Panc1 (cell line): ENCODE data around the gene MARK3. TPM values are rescaled to one million over a fixed set of nuclear protein-coding genes. Genes with fewer than 3 reads are reported as not detected.

Experiments used
- ATAC-seq: fragments of 200-7000 bp; cut with Tn5 transposase; 2 replicates; pipeline ENCODE4 v1.9.1; 2020; ENCODE audit warnings: mild to moderate bottlenecking, moderate library complexity
- BruUV-seq: library from RNA; stranded (reverse); fragments of 400-500 nt; replicated peaks from 2 replicates; lab custom pipeline; 2021; lab: Mats Ljungman, UMichigan
- CTCF ChIA-PET: fragments of 300-600 bp; sonication (Branson Sonifier 250); formaldehyde crosslinking; loops from one replicate; lab custom pipeline; 2022; ENCODE audit warnings: antibody characterized with exemption; lab: Charles Lee
- POLR2A ChIA-PET: fragments of 300-600 bp; sonication (Branson Sonifier 250); formaldehyde crosslinking; loops from one replicate; lab custom pipeline; 2022; ENCODE audit warnings: antibody characterized with exemption; lab: Charles Lee
- DNase-seq: peaks from one replicate; pipeline ENCODE4 v3.0.0-alpha.2; 2010; ENCODE audit warnings: low read depth, low spot score
- H3K27ac ChIP-seq: 2 replicates; pipeline ENCODE4 v1.5.1; 2011; ENCODE audit warnings: mild to moderate bottlenecking, low read length, inconsistent platforms
- H3K27me3 ChIP-seq: fragments of 200-500 bp; sonication (Bioruptor generic); 2 replicates; pipeline ENCODE4 v1.6.0; 2014; ENCODE audit warnings: low read length, inconsistent platforms; ENCODE audit not compliant: control insufficient read depth, insufficient read depth
- H3K36me3 ChIP-seq: fragments of 200-500 bp; sonication (Bioruptor generic); 2 replicates; pipeline ENCODE4 v1.5.1; 2014; ENCODE audit warnings: inconsistent platforms, mild to moderate bottlenecking, low read length, moderate library complexity; ENCODE audit not compliant: control insufficient read depth, insufficient read depth
- H3K4me1 ChIP-seq: 2 replicates; pipeline ENCODE4 v1.5.1; 2011; ENCODE audit warnings: inconsistent platforms, mild to moderate bottlenecking, low read length, moderate library complexity; ENCODE audit not compliant: control insufficient read depth, insufficient read depth
- H3K4me3 ChIP-seq, 2 experiments: 2 replicates each; pipeline ENCODE4 v1.5.1; 2011 to 2012; ENCODE audit warnings: low read depth in 2 of 2, low read length in 2 of 2, mild to moderate bottlenecking in 2 of 2, inconsistent platforms in 1 of 2, moderate library complexity in 1 of 2
- H3K9me3 ChIP-seq: fragments of 200-500 bp; sonication (Bioruptor generic); 2 replicates; pipeline ENCODE4 v1.5.1; 2014; ENCODE audit warnings: low read depth, mild to moderate bottlenecking, inconsistent platforms, low read length, moderate library complexity; ENCODE audit not compliant: control insufficient read depth, insufficient read depth
- CTCF ChIP-seq: fragments of 450-650 bp; IDR thresholded peaks from 2 replicates; pipeline ENCODE4 v1.5.1; 2017; ENCODE audit warnings: mild to moderate bottlenecking
- POLR2AphosphoS5 ChIP-seq: IDR thresholded peaks from 2 replicates; pipeline ENCODE4 v1.6.1; 2012; ENCODE audit warnings: mild to moderate bottlenecking, low read depth, low read length, moderate library complexity
- REST ChIP-seq, 2 experiments: IDR thresholded peaks; 2 replicates each; pipeline ENCODE4 v1.6.1; 2011 to 2012; ENCODE audit warnings: low read depth in 2 of 2, control low read depth in 1 of 2, low read length in 1 of 2, mild to moderate bottlenecking in 1 of 2, moderate library complexity in 1 of 2; ENCODE audit not compliant: insufficient read depth in 1 of 2
- SIN3A ChIP-seq: IDR thresholded peaks from 2 replicates; pipeline ENCODE4 v1.6.1; 2012; ENCODE audit warnings: low read depth, mild to moderate bottlenecking, low read length, moderate library complexity, borderline replicate concordance; ENCODE audit not compliant: insufficient read depth
- TCF7L2 ChIP-seq: IDR thresholded peaks from 2 replicates; pipeline ENCODE4 v1.6.1; 2011; ENCODE audit warnings: mild to moderate bottlenecking, low read depth, low read length, inconsistent platforms
- in situ Hi-C: cut with HindIII; loops from 2 replicates; pipeline ENCODE4 v1.10.0; 2016; ENCODE audit warnings: low sequenced_read_pairs, low pct_unique_long_range_greater_than_20kb
- intact Hi-C: fragments of 100-400 bp; cut with micrococcal nuclease; formaldehyde crosslinking; loops from one replicate; pipeline ENCODE4 v1.10.0; 2022; ENCODE audit not compliant: unreplicated experiment
- total RNA-seq: library from RNA; stranded (reverse); gene quantifications from one replicate; pipeline ENCODE4 v1.2.1, GENCODE V29; 2021; ENCODE audit not compliant: unreplicated experiment

Gene MARK3
- total RNA-seq, 1 experiment from 2014 or later: 56.1 TPM

DNA sequence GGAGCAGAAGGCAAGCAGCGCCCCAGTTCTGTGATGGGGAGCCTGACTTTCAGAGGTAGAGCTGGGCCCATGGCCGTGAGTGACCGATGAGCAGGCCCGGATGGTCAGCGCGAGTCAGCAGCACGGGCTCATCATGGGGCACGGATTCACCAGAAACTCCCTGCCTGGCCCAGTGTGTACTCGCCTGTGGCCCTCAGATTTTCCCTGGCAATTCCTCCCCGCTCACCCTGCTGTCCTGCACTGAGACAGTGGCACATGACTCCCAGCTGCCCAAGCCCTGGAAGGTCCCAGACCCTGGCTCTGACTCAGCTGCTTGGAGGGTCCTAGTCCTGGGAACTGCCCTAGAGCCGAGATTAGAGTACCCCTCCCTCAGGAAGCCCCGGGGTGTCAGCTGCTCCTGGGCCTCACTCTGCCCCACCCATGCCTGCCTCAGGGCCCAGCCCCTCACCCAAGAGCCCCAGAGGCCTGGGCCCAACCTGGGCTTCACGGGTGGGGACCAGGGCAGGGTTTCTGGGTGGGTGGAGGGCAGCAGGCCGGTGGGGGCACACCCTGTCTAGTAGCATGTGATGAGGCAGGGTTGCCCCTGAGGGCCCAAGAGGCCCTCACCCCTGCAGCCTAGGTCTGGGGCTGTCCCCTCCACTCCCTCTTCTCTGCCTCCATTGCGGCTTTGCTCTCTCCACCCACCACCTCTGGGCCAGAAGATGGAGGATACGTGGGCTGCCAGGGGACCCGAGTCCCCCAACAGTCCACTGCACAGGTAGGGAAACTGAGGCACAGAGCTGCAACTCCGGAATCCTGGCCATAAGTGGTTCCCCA lies 152.2 kb downstream of the MARK3 start:
- no peak for TF ChIP-seq CTCF
- no peak for TF ChIP-seq SIN3A
- no peak for TF ChIP-seq POLR2AphosphoS5
- no peak for TF ChIP-seq REST (IDR thresholded peaks at IDR 0.05; ENCODE audit: insufficient read depth in 1 of 2, low read depth in 2 of 2, low read length in 1 of 2)
- TF ChIP-seq TCF7L2: no peak
- H3K4me3 ChIP-seq: no peak overlapping the region
- H3K36me3 ChIP-seq: no peaks in the 10 kb centered on the region
- no peaks in the 10 kb centered on the region for H3K9me3 ChIP-seq
- ATAC-seq (peak; percentile 20), DNase-seq (no peak)
- H3K4me1 ChIP-seq: peaks cover 40% of the 10 kb centered on the region
- in situ Hi-C loops (no loop called here), intact Hi-C loops (no loop called here)
- H3K27me3 ChIP-seq: no peaks in the 10 kb centered on the region
- POLR2A ChIA-PET: no interaction called here
- BruUV-seq: no TSS peak
- H3K27ac ChIP-seq: peak overlapping the region; percentile 63
- CTCF ChIA-PET: no interaction called here

- H3K9me3 ChIP-seq: no peaks in the 10 kb centered on the region
- ATAC-seq: peak; percentile 10
- CTCF ChIA-PET: interaction anchor here (0.5 to 0.9 kb wide), 2 partner anchors 20 to 381 kb away, joined by 3 to 4 read pairs; no protein-coding TSS in a partner anchor
Observed at GRCh38 chr14:103538291-103539055, 153.3 kb downstream of the MARK3 start.

More at GRCh38 chr14:103538291-103539055, 153.3 kb downstream of the MARK3 start:
- H3K27ac ChIP-seq: peak overlapping the region; percentile 54; the same call in 1 of the 2 replicates
- BruUV-seq: no TSS peak
- intact Hi-C loops (no loop called here), in situ Hi-C loops (no loop called here)
- POLR2A ChIA-PET: interaction anchor here (0.9 to 1.2 kb wide), 2 partner anchors 8 to 19 kb away, joined by 4 read pairs; no protein-coding TSS in a partner anchor
- H3K4me3 ChIP-seq: no peak overlapping the region
- H3K4me1 ChIP-seq: peaks cover 51% of the 10 kb centered on the region
- no peaks in the 10 kb centered on the region for H3K36me3 ChIP-seq
- no peak for DNase-seq
- no peaks in the 10 kb centered on the region for H3K27me3 ChIP-seq
- TF ChIP-seq TCF7L2: no peak
- TF ChIP-seq POLR2AphosphoS5: peak; percentile 33
